Glomerular visceral epithelial cell (primary cell): ENCODE results near the gene DYNC1I1.

Experiments
- DNase-seq: peaks from one replicate; pipeline ENCODE4 v3.0.0-alpha.2; 2016; ENCODE audit errors: extremely low spot score

DYNC1I1 gene

DNA sequence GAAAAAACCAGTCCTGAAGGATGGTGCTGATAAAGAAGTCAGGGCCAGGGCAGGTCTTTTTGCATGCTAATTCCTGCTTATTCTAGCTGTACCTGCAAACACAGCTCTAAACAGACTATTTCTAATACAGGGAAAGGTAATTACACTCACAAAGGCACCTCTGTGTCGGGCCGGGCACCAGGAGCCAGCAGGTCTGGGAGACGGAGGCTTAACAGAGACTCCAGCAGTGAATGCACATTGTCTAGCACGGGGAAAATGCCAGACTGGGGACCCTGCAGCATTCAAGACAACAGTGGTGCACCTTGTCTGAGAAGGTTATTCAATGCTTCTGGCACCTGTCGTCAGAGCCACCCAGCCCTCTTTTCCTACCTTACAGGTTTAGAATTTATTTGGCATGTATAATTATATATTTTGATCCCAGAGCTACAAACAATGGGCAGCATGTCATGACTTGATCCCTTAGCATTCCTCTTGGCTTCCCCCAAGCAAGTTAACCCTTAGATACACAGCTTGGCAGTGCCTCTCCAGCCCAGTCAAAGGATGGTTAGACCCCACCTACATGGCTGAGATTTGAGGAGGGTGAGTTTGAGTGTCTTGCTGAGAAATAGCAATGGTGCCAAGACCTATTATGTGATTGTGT, 364.4 kb downstream of the DYNC1I1 start:
- DNase-seq, result no peak

DNA sequence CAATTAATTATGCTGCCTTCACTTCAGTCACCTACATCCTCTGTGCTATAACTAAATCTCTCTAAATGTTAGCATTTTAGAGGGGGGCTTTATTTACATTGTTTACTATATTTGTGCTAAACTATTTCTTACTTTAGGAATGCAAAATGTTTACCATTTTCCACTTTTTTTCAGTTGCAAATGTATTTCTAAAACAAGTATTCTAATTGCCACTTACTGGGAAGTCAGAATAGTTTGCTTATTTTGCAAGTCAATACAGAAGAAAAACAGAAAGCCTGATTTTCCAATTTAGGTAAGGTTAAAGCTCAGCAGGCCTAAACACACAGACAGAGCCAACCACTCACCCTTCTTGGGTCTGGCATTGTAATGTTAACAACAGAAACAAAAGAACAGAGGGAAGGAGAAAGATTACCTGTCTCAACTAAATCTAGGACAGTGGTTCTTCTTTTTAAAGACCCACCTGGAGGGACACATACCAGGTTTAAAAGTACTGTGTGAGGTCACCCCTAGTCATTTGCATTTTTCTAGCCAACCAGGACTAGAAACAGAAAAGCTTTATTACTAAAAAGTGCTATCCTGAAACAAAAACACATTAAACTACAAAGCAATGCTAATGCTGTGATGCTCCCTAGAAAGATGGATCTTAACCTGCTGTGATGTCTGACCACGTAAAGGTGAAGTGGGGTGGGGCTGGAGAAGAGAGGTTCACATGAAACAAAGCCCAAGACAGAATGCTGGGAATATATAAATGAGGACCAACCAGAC, 371.3 kb downstream of the DYNC1I1 start:
- DNase-seq, result no peak

GRCh38 chr7:96144260-96144526, 371.8 kb downstream of the DYNC1I1 start:
- no peak for DNase-seq
